GM19468 (cell line): ENCODE measurements around the gene ANKRD18B.
"Not testable (repeated sequence)": the region's sequence is repeated elsewhere in the genome, so short reads cannot be mapped to it uniquely, and the experiment has no call there.

Experiments
- ATAC-seq: cut with Tn5 transposase; IDR thresholded peaks from one replicate; pipeline ENCODE4 v1.9.1; 2021; ENCODE audit warnings: mild to moderate bottlenecking, moderate library complexity, moderate number of reproducible peaks; ENCODE audit not compliant: unreplicated experiment; ENCODE audit errors: extremely low read depth

ANKRD18B gene

GRCh38 chr9:33528069-33528468, 4.0 kb downstream of the ANKRD18B start:
- not testable (repeated sequence) for ATAC-seq

- not testable (repeated sequence) for ATAC-seq
Measured at GRCh38 chr9:33533958-33534357, 9.9 kb downstream of the ANKRD18B start.

DNA sequence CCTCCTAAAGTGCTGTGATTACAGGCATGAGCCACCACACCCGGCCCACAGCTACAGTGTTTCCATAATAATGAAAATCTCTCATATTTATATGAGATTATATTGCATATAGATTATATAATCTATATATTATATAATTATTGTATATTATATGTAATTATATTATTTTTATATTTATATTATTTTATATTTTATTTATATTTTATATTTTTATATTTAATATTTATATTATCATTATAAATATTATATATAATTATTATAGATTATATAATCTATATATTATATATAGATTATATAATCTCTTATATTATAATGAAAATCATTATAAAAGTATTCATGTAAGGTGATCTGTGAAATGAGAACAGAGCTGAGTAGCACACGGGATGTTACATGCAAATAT, 11.5 kb downstream of the ANKRD18B start:
- no peak for ATAC-seq

DNA sequence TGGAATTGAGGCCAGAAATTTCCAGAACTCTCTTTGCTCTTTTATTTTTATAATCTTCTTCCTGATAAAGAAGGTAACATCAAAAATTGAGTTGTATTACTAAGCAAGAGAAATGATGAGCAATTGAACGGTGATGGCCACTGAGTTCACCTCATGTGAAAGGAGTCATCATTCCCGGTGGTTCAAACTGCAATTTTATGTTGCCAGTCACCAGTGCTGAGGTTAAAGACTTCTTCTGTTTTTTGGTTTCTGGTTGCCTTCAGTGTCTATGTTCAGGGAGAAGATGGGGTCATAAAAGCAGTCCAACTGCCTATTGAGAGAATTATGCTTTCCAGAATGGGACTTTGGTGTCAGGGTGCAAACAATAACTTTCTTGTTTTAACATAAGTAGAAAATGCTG, 19.4 kb downstream of the ANKRD18B start:
- ATAC-seq: not testable (repeated sequence)

- not testable (repeated sequence) for ATAC-seq
Measured at GRCh38 chr9:33545715-33546114, 21.7 kb downstream of the ANKRD18B start.

GRCh38 chr9:33548816-33549215, 24.8 kb downstream of the ANKRD18B start:
- not testable (repeated sequence) for ATAC-seq

DNA sequence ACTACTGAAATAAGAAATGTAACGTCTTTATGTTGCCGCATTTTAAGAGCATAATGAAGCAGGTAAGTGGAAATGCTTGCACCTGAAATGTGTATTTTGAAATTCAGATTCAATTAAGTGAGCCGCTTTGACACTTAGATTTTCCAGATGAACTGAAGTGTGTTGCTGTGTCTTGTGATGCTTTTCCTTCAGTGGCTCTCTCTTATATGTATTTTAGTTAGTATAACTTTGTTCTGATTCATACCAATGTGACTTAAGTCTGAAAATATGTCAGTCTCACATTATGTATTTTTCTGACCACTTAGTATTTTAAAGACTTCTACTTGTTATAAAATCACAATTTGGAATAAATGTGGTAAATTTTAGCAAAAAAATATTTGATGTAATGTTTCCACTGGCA, 25.4 kb downstream of the ANKRD18B start:
- not testable (repeated sequence) for ATAC-seq

- ATAC-seq: not testable (repeated sequence)
Measured at GRCh38 chr9:33551183-33551582, 27.1 kb downstream of the ANKRD18B start.

DNA sequence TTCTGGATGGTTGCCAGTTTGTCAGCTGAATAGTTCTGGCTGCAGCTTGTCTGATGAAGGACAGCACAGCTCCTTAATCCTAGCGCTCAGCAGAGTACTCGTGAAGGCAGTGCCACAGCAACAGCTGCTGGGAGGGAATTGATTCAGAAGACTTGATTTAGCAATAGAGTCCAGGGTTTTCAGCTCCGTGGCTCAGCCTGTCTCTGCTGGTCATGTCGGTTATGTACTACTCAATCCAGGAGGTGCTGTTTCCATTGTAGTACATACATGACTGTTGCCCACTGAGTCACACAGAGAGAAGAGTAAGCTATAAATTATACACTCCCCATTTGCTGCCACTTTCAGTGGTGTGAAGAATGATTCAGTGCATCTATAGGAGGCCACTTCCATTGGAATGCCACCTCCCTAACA, 28.3 kb downstream of the ANKRD18B start:
- ATAC-seq: not testable (repeated sequence)

DNA sequence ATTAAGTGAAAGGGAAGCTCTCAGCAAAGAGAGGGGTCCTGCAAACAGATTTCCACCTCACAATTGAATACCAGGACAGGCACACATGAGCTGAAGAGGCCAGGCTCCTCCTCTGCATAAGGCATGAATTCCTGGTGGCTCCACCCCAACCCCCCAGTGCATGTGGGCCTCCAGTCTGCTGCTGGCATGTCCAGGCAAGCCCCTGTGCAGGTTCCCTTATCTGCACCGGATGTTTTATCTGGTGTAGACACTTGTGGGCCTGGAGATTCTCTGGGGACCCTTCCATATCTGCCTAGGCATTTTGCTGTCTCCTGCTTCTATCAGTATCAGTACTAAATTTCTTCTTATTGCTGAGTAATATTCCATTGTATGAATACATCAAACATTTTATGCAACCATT, 36.2 kb downstream of the ANKRD18B start:
- not testable (repeated sequence) for ATAC-seq

- ATAC-seq: not testable (repeated sequence)
Measured at GRCh38 chr9:33562196-33562595, 38.1 kb downstream of the ANKRD18B start.

GRCh38 chr9:33567776-33568175, 43.7 kb downstream of the ANKRD18B start:
- not testable (repeated sequence) for ATAC-seq

DNA sequence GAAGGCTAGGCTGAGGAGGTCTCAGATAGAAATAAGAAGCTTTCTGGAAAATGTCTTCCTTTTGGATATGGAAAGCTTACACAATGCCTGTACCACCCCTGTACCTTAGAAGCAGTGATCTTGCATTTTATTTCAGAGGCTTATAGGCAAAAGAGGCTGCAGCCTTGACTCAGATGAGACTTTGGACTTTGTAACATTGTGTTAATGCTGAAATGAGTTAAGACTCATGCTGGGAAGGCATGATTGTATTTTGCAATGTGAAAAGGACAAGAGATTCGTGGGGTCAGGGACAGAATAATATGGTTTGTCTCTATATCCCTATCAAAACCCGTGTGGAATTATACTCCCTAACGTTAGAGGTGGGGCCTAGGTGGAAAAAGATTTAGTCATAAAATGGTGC, 53.7 kb downstream of the ANKRD18B start:
- ATAC-seq: not testable (repeated sequence)

- not testable (repeated sequence) for ATAC-seq
Measured at GRCh38 chr9:33579996-33580395, 55.9 kb downstream of the ANKRD18B start.

DNA sequence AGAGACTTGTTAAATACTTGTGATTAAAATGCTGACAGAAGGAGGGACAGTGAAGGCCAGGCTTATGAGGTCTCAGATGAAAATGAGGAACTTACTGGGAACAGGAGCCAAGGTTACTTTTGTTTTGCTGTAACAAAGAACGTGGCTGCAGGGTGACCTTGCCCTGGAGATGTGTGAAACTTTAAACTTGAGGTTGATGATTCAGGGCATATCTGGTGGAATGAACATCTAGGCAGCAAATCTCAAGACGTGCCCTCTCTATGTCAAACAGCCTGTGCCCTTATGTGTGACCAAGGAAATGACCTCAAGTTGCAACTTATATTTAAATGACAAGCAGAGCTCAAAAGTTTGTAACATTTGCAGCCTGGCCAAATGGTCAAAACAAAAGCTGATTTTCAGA, 58.6 kb downstream of the ANKRD18B start:
- not testable (repeated sequence) for ATAC-seq

DNA sequence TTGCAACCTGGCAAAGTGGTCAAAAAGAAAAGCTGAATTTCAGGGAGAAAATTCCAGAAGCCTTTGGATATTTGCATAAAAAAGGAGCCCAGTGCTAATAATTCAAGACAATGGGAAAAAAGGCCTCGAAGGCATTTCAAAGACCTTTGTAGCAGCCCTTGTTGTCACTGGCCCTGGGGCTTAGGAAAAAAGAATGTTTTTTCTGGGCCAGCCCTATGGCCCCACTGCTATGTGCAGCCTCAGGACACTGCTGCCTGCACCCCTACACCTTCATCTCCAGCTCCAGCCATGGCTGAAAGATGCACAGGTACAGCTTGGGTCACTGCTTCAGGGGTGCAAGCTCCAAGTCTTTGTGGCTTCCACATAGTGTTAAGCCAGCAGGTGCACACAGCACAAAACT, 62.1 kb downstream of the ANKRD18B start:
- not testable (repeated sequence) for ATAC-seq

GRCh38 chr9:33587799-33588198, 63.7 kb downstream of the ANKRD18B start:
- not testable (repeated sequence) for ATAC-seq

GRCh38 chr9:33588876-33589275, 64.8 kb downstream of the ANKRD18B start:
- not testable (repeated sequence) for ATAC-seq

- not testable (repeated sequence) for ATAC-seq
Measured at GRCh38 chr9:33590857-33591256, 66.8 kb downstream of the ANKRD18B start.

DNA sequence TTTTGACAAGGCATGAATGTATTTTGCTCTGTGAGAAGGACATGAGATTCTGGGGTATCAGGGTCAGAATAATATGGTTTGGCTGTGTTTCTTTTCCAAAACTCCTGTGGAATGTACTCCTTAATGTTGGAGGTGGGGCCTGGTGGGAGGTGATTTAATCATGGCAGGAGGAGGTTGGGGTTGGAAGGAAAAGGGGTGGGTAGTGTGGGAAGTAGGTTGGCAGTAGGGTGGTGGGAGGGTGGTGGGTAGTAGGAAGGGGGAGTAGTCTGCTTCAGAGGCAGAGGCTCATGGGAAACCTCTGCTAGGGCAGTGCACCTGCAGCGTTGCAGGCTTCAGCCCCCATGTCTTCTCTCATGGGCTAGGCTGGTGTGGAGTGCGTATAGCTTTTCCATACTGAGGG, 72.9 kb downstream of the ANKRD18B start:
- not testable (repeated sequence) for ATAC-seq

GRCh38 chr9:33597386-33597785, 73.3 kb downstream of the ANKRD18B start:
- ATAC-seq: not testable (repeated sequence)

GRCh38 chr9:33598796-33599379, 74.8 kb downstream of the ANKRD18B start:
- ATAC-seq: not testable (repeated sequence)
